ENCODE data around the gene FLVCR2.

Gene FLVCR2

DNA sequence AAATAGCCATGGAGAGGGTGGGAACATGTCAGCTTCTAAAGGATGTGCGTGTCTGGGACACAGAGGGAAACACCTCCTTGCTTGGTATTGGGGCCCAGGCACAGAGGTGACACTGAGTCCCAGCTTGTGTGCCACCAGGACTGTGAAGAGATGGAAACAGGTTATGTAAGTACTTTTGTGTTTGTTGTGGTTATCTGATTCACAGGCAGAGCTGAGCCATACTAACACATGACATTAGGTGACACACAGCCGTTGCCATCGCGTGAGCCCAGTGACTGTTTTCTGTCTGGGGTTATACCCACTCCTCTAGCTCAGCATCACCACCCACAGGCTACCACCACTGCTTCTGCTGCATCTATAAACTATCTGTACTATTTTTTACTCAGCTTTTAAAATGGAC, 12.1 kb upstream of the FLVCR2 start:
- Histone ChIP-seq H3K27ac (no peak overlapping the region), H3K4me3 (ENCODE audit: low read depth, low read length) (no peak overlapping the region), H3K36me3 (replicated peaks) (no peaks in the 10 kb centered on the region), H3K27me3 (replicated peaks) (no peaks in the 10 kb centered on the region)
- no peak for DNase-seq
- in situ Hi-C loops (cut with HindIII; ENCODE audit: low pct_ligation_motif_present, low sequenced_read_pairs): no loop called here
- TF ChIP-seq, protein P1, sequence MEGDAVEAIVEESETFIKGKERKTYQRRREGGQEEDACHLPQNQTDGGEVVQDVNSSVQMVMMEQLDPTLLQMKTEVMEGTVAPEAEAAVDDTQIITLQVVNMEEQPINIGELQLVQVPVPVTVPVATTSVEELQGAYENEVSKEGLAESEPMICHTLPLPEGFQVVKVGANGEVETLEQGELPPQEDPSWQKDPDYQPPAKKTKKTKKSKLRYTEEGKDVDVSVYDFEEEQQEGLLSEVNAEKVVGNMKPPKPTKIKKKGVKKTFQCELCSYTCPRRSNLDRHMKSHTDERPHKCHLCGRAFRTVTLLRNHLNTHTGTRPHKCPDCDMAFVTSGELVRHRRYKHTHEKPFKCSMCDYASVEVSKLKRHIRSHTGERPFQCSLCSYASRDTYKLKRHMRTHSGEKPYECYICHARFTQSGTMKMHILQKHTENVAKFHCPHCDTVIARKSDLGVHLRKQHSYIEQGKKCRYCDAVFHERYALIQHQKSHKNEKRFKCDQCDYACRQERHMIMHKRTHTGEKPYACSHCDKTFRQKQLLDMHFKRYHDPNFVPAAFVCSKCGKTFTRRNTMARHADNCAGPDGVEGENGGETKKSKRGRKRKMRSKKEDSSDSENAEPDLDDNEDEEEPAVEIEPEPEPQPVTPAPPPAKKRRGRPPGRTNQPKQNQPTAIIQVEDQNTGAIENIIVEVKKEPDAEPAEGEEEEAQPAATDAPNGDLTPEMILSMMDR (IDR thresholded peaks at IDR 0.05; ENCODE audit: low read depth, low read length, missing control alignments): no peak

DNA sequence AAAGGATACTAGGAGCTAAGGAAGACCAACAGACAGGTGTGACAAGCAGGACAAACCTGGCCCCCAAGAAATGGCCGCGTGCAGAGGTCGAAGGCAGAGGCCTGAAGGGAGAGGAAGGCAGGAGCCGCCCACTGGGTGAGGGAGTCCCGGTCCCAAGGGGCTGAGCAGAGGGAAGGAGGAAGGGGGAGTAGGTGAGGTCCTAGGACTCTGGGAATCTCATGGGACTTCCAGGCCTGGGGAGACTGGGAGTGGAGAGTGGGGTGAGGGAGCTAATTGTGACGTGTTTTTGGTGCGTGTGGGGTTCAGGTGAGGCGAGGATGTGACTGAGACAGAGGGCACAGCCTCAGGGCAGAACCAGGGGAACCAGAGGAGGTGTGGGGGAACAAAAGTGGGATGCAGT, 11.7 kb upstream of the FLVCR2 start:
- Histone ChIP-seq H3K27ac (no peak overlapping the region), H3K27me3 (replicated peaks) (no peaks in the 10 kb centered on the region)
- in situ Hi-C loops (cut with HindIII; ENCODE audit: low pct_ligation_motif_present, low sequenced_read_pairs): no loop called here

DNA sequence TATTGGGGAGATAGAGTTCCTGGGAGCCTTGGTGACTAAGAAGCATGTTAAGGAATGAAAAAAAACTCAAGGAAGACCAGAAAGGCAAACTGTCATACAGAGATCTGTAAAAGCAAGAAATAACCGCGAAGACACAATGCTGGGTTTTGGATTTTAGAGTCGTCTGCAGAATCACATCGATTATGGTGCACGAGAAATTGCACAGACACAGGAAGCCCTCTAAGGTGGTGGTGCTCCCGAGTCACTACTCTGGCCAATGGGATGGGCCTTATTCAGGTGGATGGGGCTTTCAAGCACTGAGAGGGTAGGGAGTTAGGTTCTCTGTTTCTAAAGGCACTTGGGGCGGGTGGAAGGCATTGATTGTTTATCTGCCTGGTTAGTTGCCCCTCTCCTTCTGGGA, 10.3 kb upstream of the FLVCR2 start:
- H3K27me3 ChIP-seq (replicated peaks): no peaks in the 10 kb centered on the region
- no peak overlapping the region for H3K27ac ChIP-seq
- in situ Hi-C loops (cut with HindIII; ENCODE audit: low pct_ligation_motif_present, low sequenced_read_pairs): no loop called here
- DNase-seq: no peak
- TF ChIP-seq, protein P1 (IDR thresholded peaks at IDR 0.05; ENCODE audit: low read depth, low read length, missing control alignments): no peak
- no peaks in the 10 kb centered on the region for H3K36me3 ChIP-seq (replicated peaks)
- no peak overlapping the region for H3K4me3 ChIP-seq (ENCODE audit: low read depth, low read length)

More for the DNA sequence above, 11.7 kb upstream of the FLVCR2 start:
- TF ChIP-seq, protein P1 (IDR thresholded peaks at IDR 0.05; ENCODE audit: low read depth, low read length, missing control alignments): no peak
- H3K36me3 ChIP-seq (replicated peaks): no peaks in the 10 kb centered on the region
- H3K4me3 ChIP-seq (ENCODE audit: low read depth, low read length): no peak overlapping the region
- DNase-seq: no peak

DNA sequence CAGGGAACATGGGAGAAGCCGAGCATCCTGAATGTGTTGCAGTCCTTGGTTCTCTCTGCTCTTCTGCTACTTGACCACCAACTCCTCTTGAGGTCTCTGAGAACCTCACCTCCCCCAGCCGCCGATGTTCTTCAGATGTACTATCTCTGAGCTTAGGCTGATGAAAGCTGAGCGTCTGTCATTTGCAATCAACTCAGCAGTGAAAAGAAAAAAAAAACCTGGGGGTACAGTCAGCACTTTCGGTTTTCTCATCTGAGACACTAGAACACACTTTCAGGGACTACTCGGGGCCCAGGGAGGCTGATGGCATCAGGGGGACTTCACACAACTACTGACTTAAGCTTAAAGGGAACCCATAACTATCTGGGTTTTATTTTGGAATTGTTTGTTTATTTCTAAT, 9.6 kb upstream of the FLVCR2 start:
- in situ Hi-C loops (cut with HindIII; ENCODE audit: low pct_ligation_motif_present, low sequenced_read_pairs): no loop called here
- Histone ChIP-seq H3K27me3 (replicated peaks) (no peaks in the 10 kb centered on the region), H3K27ac (no peak overlapping the region), H3K4me3 (ENCODE audit: low read depth, low read length) (no peak overlapping the region), H3K36me3 (replicated peaks) (no peaks in the 10 kb centered on the region)
- TF ChIP-seq, protein P1 (IDR thresholded peaks at IDR 0.05; ENCODE audit: low read depth, low read length, missing control alignments): no peak
- no peak for DNase-seq

DNA sequence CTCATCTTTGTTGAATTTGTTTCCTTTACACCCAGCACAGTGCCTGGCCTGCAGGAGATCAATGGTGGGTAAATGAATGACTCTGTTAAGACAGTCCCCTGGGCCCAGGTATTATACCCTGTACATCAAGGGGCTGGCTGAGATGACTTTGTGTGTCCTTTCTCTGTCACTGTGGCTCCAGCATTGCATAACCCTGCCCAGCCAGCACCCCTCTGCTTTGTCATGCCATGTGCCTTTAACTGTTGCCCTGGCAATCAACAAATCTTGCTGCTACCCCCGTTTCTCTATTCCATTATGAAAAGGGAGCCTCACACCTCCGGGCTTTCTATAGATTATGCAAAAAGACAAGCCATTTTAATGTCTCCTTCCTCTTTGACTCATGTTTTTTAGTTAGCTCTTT, 7.6 kb upstream of the FLVCR2 start:
- H3K4me3 ChIP-seq (ENCODE audit: low read depth, low read length): no peak overlapping the region

DNA sequence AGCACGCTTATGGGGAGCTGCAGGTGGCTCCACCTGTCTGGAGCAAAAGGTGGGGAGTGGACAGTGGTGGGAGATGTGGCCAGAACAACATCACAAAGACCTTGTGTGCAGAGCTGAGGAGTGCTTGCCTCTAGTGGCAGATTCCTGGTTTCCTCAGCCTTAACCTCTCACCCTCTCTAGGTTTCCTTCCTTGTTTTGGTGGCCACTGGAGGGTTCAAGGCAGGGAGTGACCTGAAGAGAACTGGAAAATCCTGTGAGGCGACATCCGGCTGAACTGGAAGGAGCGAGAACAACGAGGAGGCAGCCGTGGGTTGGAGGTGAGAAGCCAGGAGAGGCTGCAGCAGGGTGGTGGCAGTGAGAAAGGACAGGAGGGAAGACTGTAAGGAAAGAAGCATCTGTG, 6.3 kb upstream of the FLVCR2 start:
- TF ChIP-seq, protein P1 (IDR thresholded peaks at IDR 0.05; ENCODE audit: low read depth, low read length, missing control alignments): no peak
- DNase-seq: no peak
- in situ Hi-C loops (cut with HindIII; ENCODE audit: low pct_ligation_motif_present, low sequenced_read_pairs): no loop called here
- no peaks in the 10 kb centered on the region for H3K27me3 ChIP-seq (replicated peaks)
- H3K4me3 ChIP-seq (ENCODE audit: low read depth, low read length): no peak overlapping the region
- H3K36me3 ChIP-seq (replicated peaks): no peaks in the 10 kb centered on the region
- H3K27ac ChIP-seq: no peak overlapping the region

More for the DNA sequence above, 7.6 kb upstream of the FLVCR2 start:
- Histone ChIP-seq H3K27ac (no peak overlapping the region), H3K36me3 (replicated peaks) (no peaks in the 10 kb centered on the region), H3K27me3 (replicated peaks) (no peaks in the 10 kb centered on the region)
- in situ Hi-C loops (cut with HindIII; ENCODE audit: low pct_ligation_motif_present, low sequenced_read_pairs): no loop called here
- DNase-seq: no peak
- TF ChIP-seq, protein P1 (IDR thresholded peaks at IDR 0.05; ENCODE audit: low read depth, low read length, missing control alignments): no peak
